Small intestine (tissue), 7 donors: ENCODE measurements around the gene TTC17. TPM values are rescaled to one million over a fixed set of nuclear protein-coding genes. Genes with fewer than 3 reads are reported as not detected.
A peak's percentile ranks its signal among the peaks of the same experiment; 100 is the strongest.
"Not testable (repeated sequence)": the region's sequence is repeated elsewhere in the genome, so short reads cannot be mapped to it uniquely, and the experiment has no call there.

Experiments used
- DNase-seq, 2 donors: peaks; one replicate each; pipeline versions ENCODE4 v3.0.0 to v3.0.0-alpha.2; 2013
- FAIRE-seq: peaks from 2 replicates; lab custom pipeline; 2012; peaks lifted over from hg19 to GRCh38; lab: Jason Lieb, UNC
- H3K27ac ChIP-seq, 3 donors: one replicate each; pipeline ENCODE4 v1.5.1; 2013; ENCODE audit warnings: low read length in 2 of 3, mild to moderate bottlenecking in 2 of 3, control low read depth in 1 of 3, inconsistent platforms in 1 of 3, low read depth in 1 of 3, moderate library complexity in 1 of 3
- H3K27me3 ChIP-seq, 3 donors: one replicate each; pipeline ENCODE4 v1.6.1; 2013; ENCODE audit warnings: low read length in 3 of 3, inconsistent platforms in 1 of 3; ENCODE audit not compliant: control insufficient read depth in 3 of 3, insufficient read depth in 3 of 3
- H3K36me3 ChIP-seq, 3 donors: one replicate each; pipeline ENCODE4 v1.6.1; 2013; ENCODE audit warnings: low read length in 3 of 3, inconsistent platforms in 1 of 3, low read depth in 1 of 3, mild to moderate bottlenecking in 1 of 3, moderate library complexity in 1 of 3; ENCODE audit not compliant: control insufficient read depth in 3 of 3, insufficient read depth in 2 of 3
- H3K4me1 ChIP-seq, 3 donors: one replicate each; pipeline ENCODE4 v1.6.1; 2013; ENCODE audit warnings: low read length in 2 of 3, inconsistent platforms in 1 of 3, low read depth in 1 of 3, mild to moderate bottlenecking in 1 of 3, moderate library complexity in 1 of 3; ENCODE audit not compliant: control insufficient read depth in 3 of 3, insufficient read depth in 2 of 3
- H3K4me3 ChIP-seq, 3 donors: one replicate each; pipeline ENCODE4 v1.5.1; 2013; ENCODE audit warnings: low read length in 3 of 3, control low read depth in 1 of 3, inconsistent platforms in 1 of 3, low read depth in 1 of 3, mild to moderate bottlenecking in 1 of 3, moderate library complexity in 1 of 3
- H3K9me3 ChIP-seq, 2 donors: one replicate each; pipeline ENCODE4 v1.6.1; 2013; ENCODE audit warnings: low read depth in 1 of 2, low read length in 1 of 2; ENCODE audit not compliant: control insufficient read depth in 2 of 2, insufficient read depth in 1 of 2
- WGBS, 3 donors: extraction: QIAGEN DNeasy Blood & Tissue Kit; methylation state at CpG; one replicate each; pipeline ENCODE4 v1.1.7; 2013; 5-methylcytosine and 5-hydroxymethylcytosine counted together
- polyA plus RNA-seq, 4 donors: library from polyadenylated mRNA; stranded (reverse) in 3 of 4; unstranded in 1 of 4; fragments of 200-250 nt in 3 of 4; fragments of 120-200 nt in 1 of 4; gene quantifications; one replicate each; pipeline versions ENCODE4 v1.2.1 to v1.2.3, GENCODE V29; 2013
- donor health status: healthy with polysubstance abuse.
- donor health status: control.
- donor health status: control.
- donor health status: Bipolar disorder and iron deficiency.
- donor health status: healthy.

TTC17 gene
- polyA plus RNA-seq, 4 donors = 22.2 to 147 (median 36.6) TPM

DNA sequence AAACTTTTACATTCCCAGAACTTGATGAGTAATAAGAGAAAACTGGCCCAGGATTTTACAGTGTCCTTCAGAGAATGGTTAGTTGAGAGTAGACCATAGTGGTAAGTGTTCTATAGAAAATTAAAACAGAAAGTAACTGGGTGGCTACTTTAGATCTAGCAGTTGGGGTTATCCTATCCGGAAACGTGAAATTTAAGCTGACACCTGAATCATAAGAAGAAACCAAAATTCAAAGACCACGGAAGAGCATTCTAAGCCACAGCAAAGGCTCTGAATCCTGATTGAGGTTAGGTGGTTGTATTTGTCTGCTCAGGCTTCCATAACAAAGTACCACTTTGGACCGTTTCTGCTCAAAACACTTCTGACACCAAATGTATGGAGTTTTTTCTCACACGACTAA is 34.0 kb downstream of the TTC17 start:
- FAIRE-seq = no peak
- no peak for DNase-seq
- no peak overlapping the region for H3K4me3 ChIP-seq
- no peaks in the 10 kb centered on the region for H3K27me3 ChIP-seq
- no peak overlapping the region for H3K27ac ChIP-seq
- H3K36me3 ChIP-seq = peaks cover 3 to 27% (median 4%) of the 10 kb centered on the region in 3 donors
- H3K4me1 ChIP-seq = no peaks in the 10 kb centered on the region
- 69 to 91% (median 89%) methylated on average over 5 of the region's 5 CpGs for WGBS, 3 donors
- no peaks in the 10 kb centered on the region for H3K9me3 ChIP-seq

DNA sequence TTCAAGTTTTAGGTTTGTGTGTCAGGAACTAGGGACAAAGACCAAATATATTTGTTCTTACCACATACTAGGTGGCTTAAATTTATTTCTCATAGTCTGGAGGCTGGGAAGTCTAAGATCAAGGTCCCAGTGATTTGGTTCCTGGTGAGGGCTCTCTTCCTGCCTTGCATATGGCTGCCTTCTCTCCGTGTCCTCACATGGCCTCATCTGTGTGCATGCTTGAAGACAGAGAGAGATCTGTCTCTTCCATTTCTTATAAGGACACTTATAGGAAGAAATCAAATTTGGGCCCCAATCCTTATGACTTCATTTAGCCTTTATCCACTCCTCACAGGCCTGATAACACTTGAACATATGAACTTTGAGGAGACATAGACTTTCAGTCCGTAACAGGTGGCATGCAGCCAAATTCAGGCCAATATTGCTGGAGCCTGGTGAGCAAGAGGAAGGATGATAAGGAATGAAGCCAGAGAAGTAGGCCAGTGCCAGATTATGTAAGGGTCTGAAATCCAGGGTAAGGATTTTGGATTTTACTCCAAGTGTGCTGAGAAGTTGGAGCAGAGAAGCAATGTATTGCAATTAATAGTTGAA is 35.1 kb downstream of the TTC17 start:
- Histone ChIP-seq H3K27me3 (no peaks in the 10 kb centered on the region), H3K4me3 (no peak overlapping the region), H3K4me1 (no peaks in the 10 kb centered on the region), H3K9me3 (no peaks in the 10 kb centered on the region), H3K27ac (no peak overlapping the region), H3K36me3 (peaks cover 3 to 25% (median 4%) of the 10 kb centered on the region in 3 donors)
- FAIRE-seq (no peak), DNase-seq (peak; percentile 18 to 89)
- WGBS, 3 donors = 55 to 63% (median 56%) methylated on average over 2 of the region's 2 CpGs

GRCh38 chr11:43396617-43397016 is 37.9 kb downstream of the TTC17 start:
- Histone ChIP-seq H3K27ac (no peak overlapping the region), H3K4me1 (no peaks in the 10 kb centered on the region), H3K36me3 (peaks cover 3 to 23% (median 9%) of the 10 kb centered on the region in 3 donors), H3K4me3 (no peak overlapping the region), H3K9me3 (no peaks in the 10 kb centered on the region), H3K27me3 (no peaks in the 10 kb centered on the region)
- DNase-seq = no peak
- no peak for FAIRE-seq
- 74 to 90% (median 83%) methylated on average over 3 of the region's 3 CpGs for WGBS, 3 donors

DNA sequence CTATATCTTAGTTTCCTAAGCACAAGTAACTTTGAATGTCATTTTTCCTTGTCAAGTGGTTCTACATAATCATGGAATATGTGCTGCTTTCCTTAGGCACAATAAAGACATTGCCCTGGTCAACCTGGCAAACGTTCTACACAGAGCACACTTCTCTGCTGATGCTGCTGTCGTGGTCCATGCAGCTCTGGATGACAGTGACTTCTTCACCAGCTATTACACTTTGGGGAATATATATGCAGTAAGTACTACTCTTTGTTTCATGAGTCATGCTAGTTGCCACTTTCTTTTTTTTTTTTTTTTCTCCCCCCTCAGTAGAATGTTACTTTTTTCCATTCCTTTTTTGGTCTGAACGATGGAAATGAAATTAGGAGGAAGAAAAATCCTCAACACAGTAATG is 38.5 kb downstream of the TTC17 start:
- Histone ChIP-seq H3K36me3 (peaks cover 3 to 21% (median 10%) of the 10 kb centered on the region in 3 donors), H3K4me3 (no peak overlapping the region), H3K27ac (no peak overlapping the region), H3K27me3 (no peaks in the 10 kb centered on the region), H3K4me1 (no peaks in the 10 kb centered on the region), H3K9me3 (no peaks in the 10 kb centered on the region)
- no peak for FAIRE-seq
- 87 to 93% (median 89%) methylated on average over 3 of the region's 3 CpGs for WGBS, 3 donors
- DNase-seq = no peak

GRCh38 chr11:43399983-43400630 is 41.4 kb downstream of the TTC17 start:
- Histone ChIP-seq H3K36me3 (peaks cover 3 to 19% (median 15%) of the 10 kb centered on the region in 3 donors), H3K4me1 (no peaks in the 10 kb centered on the region), H3K27ac (no peak overlapping the region), H3K9me3 (no peaks in the 10 kb centered on the region), H3K4me3 (no peak overlapping the region), H3K27me3 (no peaks in the 10 kb centered on the region)
- no peak for FAIRE-seq
- no peak for DNase-seq
- WGBS, 3 donors = 73 to 92% (median 87%) methylated on average over 2 of the region's 2 CpGs

DNA sequence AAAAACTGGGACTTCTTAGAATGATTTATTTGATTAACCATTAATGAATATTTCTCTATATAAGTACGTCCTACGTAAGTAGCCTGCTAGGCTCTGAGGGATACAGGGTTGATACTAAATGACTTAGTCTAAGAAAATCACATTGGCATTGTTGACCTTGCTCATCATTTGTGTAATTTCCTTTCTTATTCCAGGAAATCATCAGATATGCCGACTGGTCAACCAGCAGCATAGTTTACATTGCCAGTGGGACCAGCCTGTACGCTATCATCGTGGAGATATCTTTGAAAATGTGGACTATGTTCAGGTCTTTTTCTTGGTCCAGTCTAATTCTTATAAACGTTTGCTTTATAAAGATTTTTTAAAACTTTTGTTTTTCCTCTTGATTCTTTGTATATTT is 42.5 kb downstream of the TTC17 start:
- no peak overlapping the region for H3K4me3 ChIP-seq
- DNase-seq (no peak), FAIRE-seq (no peak)
- H3K27ac ChIP-seq = no peak overlapping the region
- no peaks in the 10 kb centered on the region for H3K4me1 ChIP-seq
- H3K36me3 ChIP-seq = peaks cover 5 to 25% (median 17%) of the 10 kb centered on the region in 3 donors
- H3K9me3 ChIP-seq = no peaks in the 10 kb centered on the region
- no peaks in the 10 kb centered on the region for H3K27me3 ChIP-seq
- 90 to 93% (median 92%) methylated on average over 6 of the region's 6 CpGs for WGBS, 3 donors

DNA sequence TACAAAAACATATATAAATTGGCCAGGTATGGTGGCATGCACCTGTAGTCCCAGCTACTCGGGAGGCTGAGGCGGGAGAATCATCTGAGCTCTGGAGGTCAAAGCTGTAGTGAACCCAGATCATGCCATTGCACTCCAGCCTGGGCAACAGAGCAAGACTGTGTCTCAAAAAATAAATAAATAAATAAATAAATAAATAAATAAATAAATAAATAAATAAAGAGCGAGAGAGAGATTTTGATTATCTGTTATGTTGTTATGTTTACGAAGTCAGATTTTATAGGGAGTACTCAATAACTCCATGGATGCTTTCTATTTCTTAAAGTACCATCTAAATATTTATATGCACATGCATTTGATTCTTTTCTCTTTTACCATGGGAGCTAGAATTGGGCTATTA is 43.1 kb downstream of the TTC17 start:
- FAIRE-seq, DNase-seq, H3K27ac ChIP-seq, H3K4me3 ChIP-seq, H3K9me3 ChIP-seq, H3K4me1 ChIP-seq, H3K27me3 ChIP-seq: not testable (repeated sequence)
- WGBS, 3 donors = 99 to 100% (median 99%) methylated on average over 4 of the region's 4 CpGs
- peaks cover 2 to 25% (median 17%) of the 10 kb centered on the region in 3 donors for H3K36me3 ChIP-seq

DNA sequence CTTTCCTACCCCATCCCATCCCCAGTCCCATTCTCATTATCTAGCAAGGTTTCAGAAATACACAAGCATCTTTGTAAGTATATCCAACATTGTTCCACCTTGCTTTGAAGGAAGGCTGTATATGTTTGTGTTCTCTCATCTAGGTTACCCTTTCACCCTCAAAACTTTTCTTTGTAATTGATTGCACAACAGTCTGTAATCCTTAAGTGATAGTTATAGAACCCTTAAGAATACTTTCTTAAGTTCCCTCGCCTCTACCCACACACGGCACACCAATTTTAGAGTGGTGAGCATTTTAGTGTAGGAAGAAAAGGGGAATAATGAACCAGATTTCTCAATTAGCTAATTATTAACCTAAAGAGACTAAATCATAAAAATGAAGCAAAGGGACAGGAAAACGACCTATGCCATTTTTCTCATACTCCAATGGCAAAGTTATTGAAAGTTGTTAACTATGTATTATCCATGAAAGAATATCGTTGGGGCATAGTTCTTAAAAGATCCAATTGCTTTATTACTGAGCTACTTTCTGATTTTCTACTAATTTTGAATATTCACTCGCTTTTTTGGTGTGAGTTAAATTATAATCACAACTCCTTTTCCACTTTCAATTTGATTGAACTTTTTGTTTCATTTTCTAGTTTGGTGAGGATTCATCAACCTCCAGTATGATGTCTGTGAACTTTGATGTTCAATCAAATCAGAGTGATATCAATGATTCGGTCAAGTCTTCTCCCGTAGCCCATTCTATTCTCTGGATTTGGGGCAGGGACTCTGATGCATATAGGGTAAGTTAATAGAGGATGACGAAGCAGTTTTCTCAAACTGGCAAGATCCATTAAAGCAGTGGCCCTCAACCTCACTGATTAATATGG is 44.9 kb downstream of the TTC17 start:
- 67 to 70% (median 69%) methylated on average over 8 of the region's 8 CpGs for WGBS, 3 donors
- no peak overlapping the region for H3K27ac ChIP-seq
- H3K9me3 ChIP-seq = no peaks in the 10 kb centered on the region
- no peak overlapping the region for H3K4me3 ChIP-seq
- H3K27me3 ChIP-seq = no peaks in the 10 kb centered on the region
- H3K36me3 ChIP-seq = peaks cover 2 to 24% (median 12%) of the 10 kb centered on the region in 3 donors
- FAIRE-seq = no peak
- no peaks in the 10 kb centered on the region for H3K4me1 ChIP-seq
- peak; percentile 5 to 24 for DNase-seq
